Measurements from ENCODE around the gene VSIG4. TPM values are rescaled to one million over a fixed set of nuclear protein-coding genes. Genes with fewer than 3 reads are reported as not detected.
"Not testable (repeated sequence)": the region's sequence is repeated elsewhere in the genome, so short reads cannot be mapped to it uniquely, and the experiment has no call there.

Gene VSIG4
- total RNA-seq, 2 donors from 2014 or later, result 72.8 to 259 TPM

- DNase-seq (ENCODE audit: low spot score), result no peak
- intact Hi-C loops (cut with DNase I), result no loop called here
Measured at GRCh38 chrX:65994519-65995506, 45.1 kb downstream of the VSIG4 start.

DNA sequence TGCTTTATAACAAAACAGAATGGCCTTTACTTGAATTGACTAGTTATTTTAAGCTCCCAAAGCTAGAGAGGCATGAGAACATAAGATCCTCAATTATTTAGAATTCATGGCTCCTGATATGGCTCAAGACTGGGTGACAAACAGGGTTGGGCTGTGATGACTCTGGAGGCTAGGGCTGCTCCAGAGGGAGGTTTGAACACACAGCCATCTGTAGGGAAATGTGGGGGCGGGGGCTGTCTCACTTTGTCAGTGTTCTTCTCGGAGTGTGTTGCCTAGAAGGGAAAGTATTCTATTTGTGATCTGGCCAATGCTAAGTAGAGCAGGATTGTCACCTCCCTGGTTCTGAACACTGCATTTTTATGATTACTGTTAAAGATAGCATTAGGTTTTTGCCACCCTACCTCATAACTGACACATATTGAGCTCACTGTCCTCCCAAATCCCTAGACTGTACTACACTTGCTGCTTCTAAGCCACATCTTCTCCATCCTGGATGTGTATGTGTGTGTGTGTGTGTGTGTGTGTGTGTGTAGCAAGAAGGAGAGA, 45.9 kb downstream of the VSIG4 start:
- intact Hi-C loops (cut with DNase I), result no loop called here
- no peak for DNase-seq (ENCODE audit: low spot score)

GRCh38 chrX:65993332-65993731, 46.5 kb downstream of the VSIG4 start:
- no peak for DNase-seq (ENCODE audit: low spot score)
- intact Hi-C loops (cut with DNase I), result no loop called here

GRCh38 chrX:65990702-65991101, 49.2 kb downstream of the VSIG4 start:
- intact Hi-C loops (cut with DNase I), result no loop called here
- DNase-seq (ENCODE audit: low spot score), result no peak

- intact Hi-C loops (cut with DNase I), result loop anchor here (5.0 kb wide), 1 partner anchor 406 kb away; no protein-coding TSS in a partner anchor
Measured at GRCh38 chrX:65987811-65988210, 52.1 kb downstream of the VSIG4 start.

GRCh38 chrX:65985922-65986588, 53.8 kb downstream of the VSIG4 start:
- no peak for DNase-seq (ENCODE audit: low spot score)
- intact Hi-C loops (cut with DNase I), result loop anchor here (5.0 kb wide), 1 partner anchor 404 kb away; no protein-coding TSS in a partner anchor

More at GRCh38 chrX:65987811-65988210, 52.1 kb downstream of the VSIG4 start:
- no peak for DNase-seq (ENCODE audit: low spot score)

GRCh38 chrX:65985211-65985610, 54.7 kb downstream of the VSIG4 start:
- no peak for DNase-seq (ENCODE audit: low spot score)
- intact Hi-C loops (cut with DNase I), result loop anchor here (5.0 kb wide), 1 partner anchor 403 kb away; no protein-coding TSS in a partner anchor

GRCh38 chrX:65977161-65977560, 62.7 kb downstream of the VSIG4 start:
- intact Hi-C loops (cut with DNase I); DNase-seq (ENCODE audit: low spot score): not testable (repeated sequence)

DNA sequence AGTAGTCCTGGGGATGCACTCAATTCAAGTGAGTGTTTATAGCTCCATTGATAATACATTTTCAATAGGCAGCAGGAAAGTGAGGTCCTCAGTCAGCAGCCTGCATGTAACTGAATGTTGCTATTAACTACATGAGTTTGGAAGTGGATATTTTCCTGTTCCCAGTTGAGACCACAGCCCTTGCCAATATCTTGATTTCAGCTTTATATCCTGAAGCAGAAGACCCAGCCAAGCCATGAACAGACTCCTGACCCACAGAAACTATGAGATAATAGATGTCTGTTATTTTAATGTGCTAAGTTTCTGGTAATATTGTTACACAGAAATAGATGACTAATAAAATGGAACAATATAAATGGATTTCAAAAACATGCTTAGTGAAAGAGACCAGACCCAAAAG, 63.7 kb downstream of the VSIG4 start:
- intact Hi-C loops (cut with DNase I), result no loop called here
- no peak for DNase-seq (ENCODE audit: low spot score)

GRCh38 chrX:65975161-65975751, 64.6 kb downstream of the VSIG4 start:
- intact Hi-C loops (cut with DNase I); DNase-seq (ENCODE audit: low spot score): not testable (repeated sequence)

Other genes starting within 250 kb of the VSIG4 start
- 10 to 100 TPM; 22.2 to 54.0 TPM for gene HEPH, start 124.2 kb upstream of the VSIG4 start, total RNA-seq

Data from posterior vena cava (tissue), 2 donors.